HepG2 (cell line): Measurements from ENCODE around the gene ACKR3. TPM values are rescaled to one million over a fixed set of nuclear protein-coding genes. Genes with fewer than 3 reads are reported as not detected.

Source experiments
- ATAC-seq: fragments of 200-7000 bp; cut with Tn5 transposase; 3 replicates; pipeline ENCODE4 v1.9.1; 2020; ENCODE audit warnings: mild to moderate bottlenecking, moderate library complexity
- BruUV-seq: library from RNA; stranded (reverse); fragments of 400-500 nt; replicated peaks from 2 replicates; lab custom pipeline; 2021; lab: Mats Ljungman, UMichigan
- CTCF ChIA-PET: fragments of 300-600 bp; formaldehyde crosslinking; extraction: SDS; loops from one replicate; lab custom pipeline; 2021; ENCODE audit warnings: low total read pairs, inconsistent platforms, low intra/inter-chr PET ratio; lab: Yijun Ruan, JAX
- POLR2A ChIA-PET: fragments of 350-600 bp; sonication (Branson Sonifier 250); formaldehyde crosslinking; loops from one replicate; lab custom pipeline; 2020; ENCODE audit warnings: antibody characterized with exemption, inconsistent platforms; lab: Yijun Ruan, JAX
- DNase-seq: peaks from one replicate; pipeline ENCODE4 v3.0.0-alpha.2; 2015; ENCODE audit warnings: low spot score
- FAIRE-seq: peaks from 3 replicates; lab custom pipeline; 2011; peaks lifted over from hg19 to GRCh38; lab: Jason Lieb, UNC
- H2AFZ ChIP-seq: one replicate; pipeline ENCODE4 v1.6.1; 2011; ENCODE audit warnings: low read length, inconsistent platforms
- H3K27ac ChIP-seq: fragments of 300-600 bp; 3 replicates; pipeline ENCODE4 v1.8.0; 2011; ENCODE audit warnings: mixed run types, mild to moderate bottlenecking, mixed read lengths, low read length, inconsistent platforms; ENCODE audit not compliant: insufficient read depth; ENCODE audit errors: extremely low read length
- H3K27me3 ChIP-seq, 2 experiments: fragments of 200-600 bp in 1 of 2; 2 replicates in 1 of 2; 3 replicates in 1 of 2; pipeline versions ENCODE4 v1.6.0 to v1.8.0; 2011; ENCODE audit warnings: low read length in 2 of 2, mild to moderate bottlenecking in 2 of 2, moderate library complexity in 2 of 2, inconsistent platforms in 1 of 2; ENCODE audit not compliant: insufficient read depth in 2 of 2, control insufficient read depth in 1 of 2
- H3K36me3 ChIP-seq, 2 experiments: fragments of 200-600 bp in 1 of 2; replicated peaks in 1 of 2; 2 replicates in 1 of 2; 3 replicates in 1 of 2; pipeline versions ENCODE4 v1.5.1 to v1.8.0; 2011; ENCODE audit warnings: low read length in 2 of 2, inconsistent platforms in 1 of 2; ENCODE audit not compliant: insufficient read depth in 2 of 2, control insufficient read depth in 1 of 2
- H3K4me1 ChIP-seq: 2 replicates; pipeline ENCODE4 v1.5.1; 2012; ENCODE audit warnings: low read length, inconsistent platforms; ENCODE audit not compliant: insufficient read depth
- H3K4me2 ChIP-seq: 2 replicates; pipeline ENCODE4 v1.6.0; 2011; ENCODE audit warnings: low read depth, low read length, inconsistent platforms
- H3K4me3 ChIP-seq, 3 experiments: fragments of 200-600 bp in 1 of 3; sonication (generic), shearing (Covaris generic) in 1 of 3; replicated peaks in 1 of 3; 2 replicates each; pipeline ENCODE4 v1.5.1; 2011 to 2016; ENCODE audit warnings: low read length in 3 of 3, inconsistent platforms in 2 of 3, low read depth in 2 of 3, mild to moderate bottlenecking in 2 of 3, control low read depth in 1 of 3, mixed read lengths in 1 of 3; ENCODE audit not compliant: insufficient read depth in 1 of 3
- H3K79me2 ChIP-seq: one replicate; pipeline ENCODE4 v1.6.1; 2011; ENCODE audit warnings: low read length, inconsistent platforms; ENCODE audit not compliant: insufficient read depth
- H3K9ac ChIP-seq: 2 replicates; pipeline ENCODE4 v1.6.0; 2011; ENCODE audit warnings: mild to moderate bottlenecking, low read depth, low read length, inconsistent platforms; ENCODE audit not compliant: insufficient read depth
- H3K9me3 ChIP-seq: 2 replicates; pipeline ENCODE4 v1.5.1; 2012; ENCODE audit warnings: mild to moderate bottlenecking, low read length
- H4K20me1 ChIP-seq: 2 replicates; pipeline ENCODE4 v1.6.0; 2011; ENCODE audit warnings: inconsistent platforms, mild to moderate bottlenecking, low read length, moderate library complexity; ENCODE audit not compliant: insufficient read depth
- ARNTL ChIP-seq: sonication (generic); formaldehyde crosslinking; IDR thresholded peaks from 2 replicates; pipeline ENCODE4 v1.4.0; 2020; ENCODE audit warnings: mild to moderate bottlenecking, missing genetic modification reagents
- ISX ChIP-seq: sonication (generic); formaldehyde crosslinking; conservative IDR thresholded peaks from 2 replicates; pipeline ENCODE4 v1.5.0; 2020; ENCODE audit warnings: missing genetic modification reagents
- MEF2D ChIP-seq: sonication (generic); formaldehyde crosslinking; IDR thresholded peaks from 2 replicates; pipeline ENCODE4 v1.5.1; 2020; ENCODE audit warnings: mild to moderate bottlenecking, missing genetic modification reagents
- MLLT10 ChIP-seq: sonication (generic); formaldehyde crosslinking; IDR thresholded peaks from 2 replicates; pipeline ENCODE4 v1.4.0; 2020; ENCODE audit warnings: missing genetic modification reagents
- NCOR1 ChIP-seq: fragments of 200-600 bp; sonication (generic); IDR thresholded peaks from 2 replicates; pipeline ENCODE4 v1.7.0; 2017; ENCODE audit warnings: antibody characterized with exemption, low read length, borderline replicate concordance
- POLR2AphosphoS5 ChIP-seq: IDR thresholded peaks from 2 replicates; pipeline ENCODE4 v1.6.1; 2012; ENCODE audit warnings: low read depth, low read length
- SOX6 ChIP-seq, 2 experiments: fragments of 450-650 bp in 1 of 2; sonication (generic) in 1 of 2; formaldehyde crosslinking in 1 of 2; IDR thresholded peaks; 2 replicates each; pipeline versions ENCODE4 v1.4.0 to v1.6.1; 2017 to 2020; ENCODE audit warnings: antibody characterized with exemption in 1 of 2, mild to moderate bottlenecking in 1 of 2, missing genetic modification reagents in 1 of 2
- STAT5B ChIP-seq: sonication (generic); formaldehyde crosslinking; IDR thresholded peaks from 2 replicates; pipeline ENCODE4 v1.4.0; 2020; ENCODE audit warnings: missing genetic modification reagents
- TBP ChIP-seq: sonication (generic); formaldehyde crosslinking; IDR thresholded peaks from 2 replicates; pipeline ENCODE4 v1.5.0; 2020; ENCODE audit warnings: missing genetic modification reagents
- TBX3 ChIP-seq: fragments of 450-650 bp; IDR thresholded peaks from 2 replicates; pipeline ENCODE4 v1.6.1; 2017; ENCODE audit warnings: antibody characterized with exemption, mild to moderate bottlenecking, inconsistent platforms, borderline replicate concordance
- ZBTB20 ChIP-seq: sonication (generic); formaldehyde crosslinking; IDR thresholded peaks from 2 replicates; pipeline ENCODE4 v1.8.1; 2023; ENCODE audit warnings: missing genetic modification reagents, low read depth, mild to moderate bottlenecking, borderline replicate concordance
- ZIK1 ChIP-seq: sonication (generic); formaldehyde crosslinking; IDR thresholded peaks from 2 replicates; pipeline ENCODE4 v1.5.0; 2020; ENCODE audit warnings: mild to moderate bottlenecking, low read depth, missing genetic modification reagents, borderline replicate concordance
- ZNF282 ChIP-seq: fragments of 450-650 bp; IDR thresholded peaks from 2 replicates; pipeline ENCODE4 v1.6.1; 2018; ENCODE audit not compliant: partially characterized antibody
- ZNF33B ChIP-seq: sonication (generic); formaldehyde crosslinking; IDR thresholded peaks from 2 replicates; pipeline ENCODE4 v1.5.1; 2020; ENCODE audit warnings: mild to moderate bottlenecking, missing genetic modification reagents
- ZNF790 ChIP-seq: sonication (generic); formaldehyde crosslinking; IDR thresholded peaks from 2 replicates; pipeline ENCODE4 v1.8.0; 2022; ENCODE audit warnings: missing genetic modification reagents, mild to moderate bottlenecking, borderline replicate concordance
- WGBS: methylation state at CpG from one replicate; pipeline ENCODE4 v1.1.6; 2017; ENCODE audit warnings: low lambda C conversion rate; 5-methylcytosine and 5-hydroxymethylcytosine counted together
- in situ Hi-C: cut with HindIII; loops from 2 replicates; pipeline ENCODE4 v1.10.0; 2017; ENCODE audit warnings: low pct_unique_long_range_greater_than_20kb; ENCODE audit not compliant: extremely low pct_ligation_motif_present
- intact Hi-C: fragments of 100-400 bp; cut with micrococcal nuclease; formaldehyde crosslinking; loops from one replicate; pipeline ENCODE4 v1.10.0; 2022; ENCODE audit not compliant: unreplicated experiment
- polyA plus RNA-seq, 8 experiments: library from polyadenylated mRNA; depleted of rRNA in 3 of 8; stranded (reverse) in 7 of 8; unstranded in 1 of 8; fragments of >200 nt; fragmentation: Illumina TruSeq in 4 of 8; extraction: Trizol in 4 of 8; gene quantifications; 2 replicates each; pipeline versions ENCODE4 v1.2.1 to v1.2.3, GENCODE V29; 2011 to 2016; ENCODE audit warnings: low read depth in 4 of 8, missing spikeins in 1 of 8, mixed read lengths in 1 of 8; ENCODE audit not compliant: insufficient read depth in 1 of 8
- total RNA-seq, 5 experiments: library from RNA; depleted of rRNA; stranded (reverse); fragments of >200 nt; fragmentation: Illumina TruSeq; extraction: Trizol; gene quantifications; 2 replicates each; pipeline ENCODE4 v1.2.3, GENCODE V29; 2016; ENCODE audit warnings: low read depth in 1 of 5
- TF ChIP-seq, protein P1 (sequence below): sonication (generic); formaldehyde crosslinking; IDR thresholded peaks from 2 replicates; pipeline ENCODE4 v1.4.0; 2020; ENCODE audit warnings: missing genetic modification reagents, borderline replicate concordance

The ACKR3 gene
- total and polyA plus RNA-seq, 2 of the 13 experiments (the other 11 are each of a cell fraction or from before 2014, with no cell fraction given): not detected

DNA sequence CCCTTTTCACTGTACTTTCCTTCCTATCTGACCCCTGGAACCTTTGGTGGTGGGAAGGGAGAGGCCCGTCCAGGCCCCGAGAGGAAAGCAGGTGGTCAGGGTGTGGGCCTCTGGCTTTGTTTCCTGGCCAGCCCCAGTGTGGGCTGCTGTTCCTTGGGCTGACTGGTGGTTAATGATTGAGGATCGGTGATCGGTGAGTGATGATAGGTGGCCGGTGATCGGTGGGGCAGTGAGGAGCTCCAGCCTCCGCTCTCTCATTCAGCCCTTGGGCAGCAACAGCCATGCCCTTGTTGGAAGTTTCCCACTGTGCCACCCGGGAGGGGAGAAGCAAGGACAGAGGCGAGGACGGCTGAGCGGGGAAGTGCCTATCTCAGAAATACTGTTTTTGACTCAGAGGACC, 7.3 kb downstream of the ACKR3 start (continued):
- TF ChIP-seq ZNF33B (CRISPR knock-in tag) (no peak), NCOR1 (no peak), POLR2AphosphoS5 (no peak), TBX3 (no peak), ZBTB20 (no peak)

DNA sequence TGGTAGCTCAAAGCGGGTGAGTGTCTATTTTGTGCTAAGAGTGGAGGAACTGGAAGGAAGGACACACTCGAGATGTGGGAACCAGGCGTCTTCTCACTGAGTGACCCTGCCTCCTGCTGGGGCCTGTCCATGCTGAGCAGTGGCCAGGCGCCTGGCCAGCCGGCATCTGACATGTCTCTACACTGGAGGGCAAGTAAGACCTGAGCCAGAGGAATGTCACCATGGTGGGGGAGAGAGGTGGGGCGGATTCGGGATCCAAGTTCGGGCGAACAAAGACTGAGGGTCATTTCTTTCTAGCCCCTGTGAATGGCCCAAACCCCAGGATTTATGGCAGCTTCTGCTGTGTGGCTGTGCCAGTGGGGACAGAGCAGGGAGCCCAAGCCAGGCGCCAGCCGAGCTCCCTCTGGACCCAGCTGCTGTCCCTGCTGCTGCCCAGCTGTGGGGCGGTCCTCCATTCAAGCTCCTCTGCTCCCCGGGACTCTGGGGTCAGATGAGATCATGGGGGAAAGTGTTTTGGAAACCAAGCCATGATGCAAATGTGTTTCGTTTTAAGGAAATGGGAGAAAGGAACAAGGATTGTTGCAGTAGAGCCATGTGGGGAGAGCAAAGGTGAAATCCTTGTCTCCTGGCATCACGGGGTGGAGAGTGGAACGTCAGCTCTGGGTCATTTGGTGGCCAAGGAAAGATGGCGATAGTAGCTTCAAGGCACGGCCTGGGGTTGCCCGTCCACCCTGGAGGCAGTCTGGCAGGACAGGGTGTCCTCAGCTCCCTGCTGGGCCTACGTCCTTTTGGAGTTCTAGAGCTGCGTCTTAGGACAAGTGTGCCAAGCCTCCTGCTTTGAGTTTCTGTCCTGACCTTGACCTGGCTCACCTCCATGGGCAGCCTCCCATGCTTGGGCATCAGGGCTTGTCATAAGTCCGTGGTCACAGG, 8.1 kb downstream of the ACKR3 start:
- no peak overlapping the region for H3K9ac ChIP-seq
- CTCF ChIA-PET: no interaction called here
- no peaks in the 10 kb centered on the region for H3K36me3 ChIP-seq

More for the DNA sequence above, 8.1 kb downstream of the ACKR3 start:
- no peak for DNase-seq
- H4K20me1 ChIP-seq: no peaks in the 10 kb centered on the region
- H3K9me3 ChIP-seq: no peaks in the 10 kb centered on the region
- POLR2A ChIA-PET: no interaction called here
- 41% methylated on average over 20 of the region's 22 CpGs for WGBS
- BruUV-seq: no TSS peak
- FAIRE-seq: no peak
- no peak for ATAC-seq
- TF ChIP-seq ISX (CRISPR knock-in tag) (no peak), TBP (CRISPR knock-in tag) (no peak), MEF2D (no peak), STAT5B (CRISPR knock-in tag) (no peak), ZIK1 (CRISPR knock-in tag) (no peak), SOX6 (IDR thresholded peaks at IDR 0.05) (no peak), SOX6 (CRISPR knock-in tag; IDR thresholded peaks at IDR 0.05) (no peak), MLLT10 (CRISPR knock-in tag) (no peak), ZNF790 (no peak), ARNTL (no peak), ZNF282 (no peak)
- TF ChIP-seq, protein P1, sequence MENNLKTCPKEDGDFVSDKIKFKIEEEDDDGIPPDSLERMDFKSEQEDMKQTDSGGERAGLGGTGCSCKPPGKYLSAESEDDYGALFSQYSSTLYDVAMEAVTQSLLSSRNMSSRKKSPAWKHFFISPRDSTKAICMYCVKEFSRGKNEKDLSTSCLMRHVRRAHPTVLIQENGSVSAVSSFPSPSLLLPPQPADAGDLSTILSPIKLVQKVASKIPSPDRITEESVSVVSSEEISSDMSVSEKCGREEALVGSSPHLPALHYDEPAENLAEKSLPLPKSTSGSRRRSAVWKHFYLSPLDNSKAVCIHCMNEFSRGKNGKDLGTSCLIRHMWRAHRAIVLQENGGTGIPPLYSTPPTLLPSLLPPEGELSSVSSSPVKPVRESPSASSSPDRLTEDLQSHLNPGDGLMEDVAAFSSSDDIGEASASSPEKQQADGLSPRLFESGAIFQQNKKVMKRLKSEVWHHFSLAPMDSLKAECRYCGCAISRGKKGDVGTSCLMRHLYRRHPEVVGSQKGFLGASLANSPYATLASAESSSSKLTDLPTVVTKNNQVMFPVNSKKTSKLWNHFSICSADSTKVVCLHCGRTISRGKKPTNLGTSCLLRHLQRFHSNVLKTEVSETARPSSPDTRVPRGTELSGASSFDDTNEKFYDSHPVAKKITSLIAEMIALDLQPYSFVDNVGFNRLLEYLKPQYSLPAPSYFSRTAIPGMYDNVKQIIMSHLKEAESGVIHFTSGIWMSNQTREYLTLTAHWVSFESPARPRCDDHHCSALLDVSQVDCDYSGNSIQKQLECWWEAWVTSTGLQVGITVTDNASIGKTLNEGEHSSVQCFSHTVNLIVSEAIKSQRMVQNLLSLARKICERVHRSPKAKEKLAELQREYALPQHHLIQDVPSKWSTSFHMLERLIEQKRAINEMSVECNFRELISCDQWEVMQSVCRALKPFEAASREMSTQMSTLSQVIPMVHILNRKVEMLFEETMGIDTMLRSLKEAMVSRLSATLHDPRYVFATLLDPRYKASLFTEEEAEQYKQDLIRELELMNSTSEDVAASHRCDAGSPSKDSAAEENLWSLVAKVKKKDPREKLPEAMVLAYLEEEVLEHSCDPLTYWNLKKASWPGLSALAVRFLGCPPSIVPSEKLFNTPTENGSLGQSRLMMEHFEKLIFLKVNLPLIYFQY: no peak
- TF ChIP-seq, all 625 proteins: peak for 0
- intact Hi-C loops (no loop called here), in situ Hi-C loops (no loop called here)
- no peak overlapping the region for H3K4me3 ChIP-seq
- H3K4me2 ChIP-seq: no peak overlapping the region
- no peak overlapping the region for H3K27ac ChIP-seq
- H3K79me2 ChIP-seq: no peaks in the 10 kb centered on the region
- peaks cover 5 to 50% of the 10 kb centered on the region in 2 experiments; a peak in 4 of 5 replicates for H3K27me3 ChIP-seq
- no peak overlapping the region for H2AFZ ChIP-seq
- H3K4me1 ChIP-seq: no peaks in the 10 kb centered on the region
